K562 (cell line): ENCODE measurements around the gene ZNF575. TPM values are rescaled to one million over a fixed set of nuclear protein-coding genes. Genes with fewer than 3 reads are reported as not detected.
A peak's percentile ranks its signal among the peaks of the same experiment; 100 is the strongest.

Experiments used
- BCOR ChIP-seq: fragments of 450-650 bp; IDR thresholded peaks from 2 replicates; pipeline ENCODE4 v1.6.1; 2016
- CC2D1A ChIP-seq: fragments of 450-650 bp; IDR thresholded peaks from 2 replicates; pipeline ENCODE4 v1.6.1; 2017; ENCODE audit warnings: mild to moderate bottlenecking
- DDX20 ChIP-seq: fragments of 450-650 bp; IDR thresholded peaks from 2 replicates; pipeline ENCODE4 v1.6.1; 2016; ENCODE audit warnings: missing genetic modification characterization, low read depth, mild to moderate bottlenecking, missing compliant biosample characterization, moderate library complexity
- IFI16 ChIP-seq: fragments of 250-450 bp; sonication (Bioruptor Pico); IDR thresholded peaks from 2 replicates; pipeline ENCODE4 v2.1.2; 2022; ENCODE audit warnings: mild to moderate bottlenecking, inconsistent platforms
- KDM2B ChIP-seq: fragments of 250-450 bp; sonication (Bioruptor Pico); IDR thresholded peaks from 2 replicates; pipeline ENCODE4 v1.8.0; 2021; ENCODE audit warnings: mild to moderate bottlenecking, moderate library complexity
- KLF16 ChIP-seq: IDR thresholded peaks from 2 replicates; pipeline ENCODE4 v1.6.1; 2016; ENCODE audit warnings: antibody characterized with exemption
- MAZ ChIP-seq, 2 experiments: fragments of 450-650 bp in 1 of 2; sonication (generic) in 1 of 2; formaldehyde crosslinking; IDR thresholded peaks in 1 of 2; conservative IDR thresholded peaks in 1 of 2; 2 replicates each; pipeline versions ENCODE4 v1.4.0 to v1.5.0; 2020; ENCODE audit warnings: mild to moderate bottlenecking in 1 of 2, missing genetic modification reagents in 1 of 2
- MCM5 ChIP-seq: fragments of 450-650 bp; IDR thresholded peaks from 2 replicates; pipeline ENCODE4 v1.6.1; 2016; ENCODE audit warnings: low read depth
- NFIX ChIP-seq: fragments of 250-450 bp; sonication (Bioruptor Pico); IDR thresholded peaks from 2 replicates; pipeline ENCODE4 v1.4.0; 2020; ENCODE audit warnings: low read depth, mild to moderate bottlenecking, moderate library complexity
- PCBP1 ChIP-seq: fragments of 200-400 bp; formaldehyde crosslinking; IDR thresholded peaks from 2 replicates; pipeline ENCODE4 v1.6.1; 2018; ENCODE audit warnings: mild to moderate bottlenecking, low read depth, low read length; ENCODE audit not compliant: poor library complexity, severe bottlenecking
- RNF2 ChIP-seq: sonication (generic); IDR thresholded peaks from 2 replicates; pipeline ENCODE4 v1.6.1; 2016
- RUNX1 ChIP-seq: sonication (generic); IDR thresholded peaks from 2 replicates; pipeline ENCODE4 v1.6.1; 2016; ENCODE audit warnings: antibody characterized with exemption, low read depth
- TCF3 ChIP-seq: sonication (generic); formaldehyde crosslinking; IDR thresholded peaks from 2 replicates; pipeline ENCODE4 v1.4.0; 2020; ENCODE audit warnings: mild to moderate bottlenecking, missing genetic modification reagents
- ZNF639 ChIP-seq, 2 experiments: fragments of 200-800 bp in 1 of 2; sonication (Bioruptor generic) in 1 of 2; sonication (generic) in 1 of 2; formaldehyde crosslinking in 1 of 2; IDR thresholded peaks in 1 of 2; conservative IDR thresholded peaks in 1 of 2; 2 replicates each; pipeline versions ENCODE4 v1.5.0 to v1.6.1; 2016 to 2020; ENCODE audit warnings: missing compliant biosample characterization in 1 of 2, missing genetic modification characterization in 1 of 2, missing genetic modification reagents in 1 of 2
- ZNF668 ChIP-seq: fragments of 250-450 bp; sonication (Bioruptor Pico); IDR thresholded peaks from 2 replicates; pipeline ENCODE4 v1.8.0; 2022; ENCODE audit warnings: mild to moderate bottlenecking, inconsistent platforms
- polyA plus RNA-seq, 8 experiments: library from polyadenylated mRNA; depleted of rRNA in 4 of 8; stranded (reverse) in 5 of 8; unstranded in 3 of 8; fragments of >200 nt; fragmentation: Nextera tagmentation in 2 of 8; fragmentation: Illumina TruSeq in 1 of 8; extraction: Ambion mirVana in 2 of 8; extraction: Trizol in 1 of 8; gene quantifications; 2 replicates each; pipeline versions ENCODE4 v1.2.1 to v1.2.3, GENCODE V29; 2011 to 2014; ENCODE audit warnings: inconsistent platforms in 1 of 8, missing spikeins in 1 of 8
- total RNA-seq, 7 experiments: library from RNA; depleted of rRNA in 6 of 7; stranded (reverse); fragments of >200 nt in 6 of 7; fragmentation: Illumina TruSeq in 2 of 7; extraction: Trizol in 2 of 7; gene quantifications; 2 replicates each; pipeline versions ENCODE4 v1.2.1 to v1.2.3, GENCODE V29; 2011 to 2021; ENCODE audit warnings: low replicate concordance in 1 of 7
- TF ChIP-seq, protein P1 (sequence below): fragments of 450-650 bp; IDR thresholded peaks from 2 replicates; pipeline ENCODE4 v1.7.0; 2016; ENCODE audit warnings: borderline replicate concordance
- TF ChIP-seq, protein P2 (sequence below), 2 experiments: fragments of 450-650 bp; conservative IDR thresholded peaks; 2 replicates each; pipeline ENCODE4 v1.6.1; 2017; ENCODE audit warnings: mild to moderate bottlenecking in 2 of 2, moderate library complexity in 2 of 2
- TF ChIP-seq, protein P3 (sequence below): fragments of 200-800 bp; sonication (Bioruptor generic); IDR thresholded peaks from 2 replicates; pipeline ENCODE4 v1.6.1; 2016; ENCODE audit warnings: missing genetic modification characterization, missing compliant biosample characterization

Gene ZNF575
- total and polyA plus RNA-seq, 9 of the 15 experiments (the other 6 are each of a cell fraction or from before 2014, with no cell fraction given), result 0.20 to 0.98 (median 0.32) TPM; not detected in 6

DNA sequence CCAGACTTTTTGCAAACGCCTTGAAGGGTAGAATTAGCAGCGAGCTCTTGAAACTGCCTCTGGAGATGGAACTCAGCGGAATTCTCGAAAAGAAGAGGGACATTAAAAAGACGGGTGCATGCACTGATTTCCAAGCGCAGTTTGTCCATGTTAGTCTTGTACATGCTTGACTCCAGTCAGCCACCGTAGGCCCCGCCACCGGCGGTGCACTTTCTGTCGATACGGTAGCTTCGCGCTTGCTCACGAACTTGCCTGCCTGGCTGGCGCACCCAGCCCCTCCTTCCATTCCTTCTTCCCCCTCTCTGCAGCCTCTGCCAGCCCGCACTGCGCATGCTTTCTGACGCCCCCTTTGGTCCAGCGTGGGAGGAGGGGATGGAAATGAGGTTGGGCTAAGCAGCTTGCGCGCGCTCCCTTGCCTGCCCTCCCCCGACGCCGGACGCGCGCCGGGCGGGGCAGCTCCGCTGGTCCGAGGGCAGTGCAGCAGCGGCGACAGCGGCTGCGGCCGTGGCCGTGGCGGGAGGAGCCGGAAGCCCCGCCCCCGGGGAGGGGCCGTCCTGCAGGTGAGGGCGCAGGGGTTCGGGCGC lies at the start of gene ZNF575 (continued):
- peak; percentile 71 to 95 for TF ChIP-seq MAZ (CRISPR knock-in tag; conservative IDR thresholded peaks at IDR 0.05 in 1 of 2, IDR thresholded peaks at IDR 0.05 in 1 of 2)
- no peak for TF ChIP-seq IFI16
- TF ChIP-seq PCBP1, result peak; percentile 64
- TF ChIP-seq RUNX1, result 0 out of 2 replicates have a peak, but pooled peaks have one; percentile 53
- TF ChIP-seq MCM5, result no peak
- TF ChIP-seq RNF2, result peak; percentile 48; the same call in 1 of the 2 replicates
- TF ChIP-seq TCF3, result peak; percentile 21; the same call in 1 of the 2 replicates
- peak in 1 of 2 experiments; percentile 76; a peak in 2 of 4 replicates for TF ChIP-seq ZNF639 (CRISPR knock-in tag; conservative IDR thresholded peaks at IDR 0.05 in 1 of 2, IDR thresholded peaks at IDR 0.05 in 1 of 2)
- TF ChIP-seq BCOR, result no peak
- 0 out of 2 replicates have a peak, but pooled peaks have one; percentile 35 for TF ChIP-seq KLF16
- TF ChIP-seq NFIX, result no peak
- TF ChIP-seq ZNF668, result no peak
- TF ChIP-seq DDX20, result no peak
- TF ChIP-seq KDM2B, result no peak
- TF ChIP-seq, protein P1, sequence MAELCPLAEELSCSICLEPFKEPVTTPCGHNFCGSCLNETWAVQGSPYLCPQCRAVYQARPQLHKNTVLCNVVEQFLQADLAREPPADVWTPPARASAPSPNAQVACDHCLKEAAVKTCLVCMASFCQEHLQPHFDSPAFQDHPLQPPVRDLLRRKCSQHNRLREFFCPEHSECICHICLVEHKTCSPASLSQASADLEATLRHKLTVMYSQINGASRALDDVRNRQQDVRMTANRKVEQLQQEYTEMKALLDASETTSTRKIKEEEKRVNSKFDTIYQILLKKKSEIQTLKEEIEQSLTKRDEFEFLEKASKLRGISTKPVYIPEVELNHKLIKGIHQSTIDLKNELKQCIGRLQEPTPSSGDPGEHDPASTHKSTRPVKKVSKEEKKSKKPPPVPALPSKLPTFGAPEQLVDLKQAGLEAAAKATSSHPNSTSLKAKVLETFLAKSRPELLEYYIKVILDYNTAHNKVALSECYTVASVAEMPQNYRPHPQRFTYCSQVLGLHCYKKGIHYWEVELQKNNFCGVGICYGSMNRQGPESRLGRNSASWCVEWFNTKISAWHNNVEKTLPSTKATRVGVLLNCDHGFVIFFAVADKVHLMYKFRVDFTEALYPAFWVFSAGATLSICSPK, result no peak
- TF ChIP-seq, protein P2, sequence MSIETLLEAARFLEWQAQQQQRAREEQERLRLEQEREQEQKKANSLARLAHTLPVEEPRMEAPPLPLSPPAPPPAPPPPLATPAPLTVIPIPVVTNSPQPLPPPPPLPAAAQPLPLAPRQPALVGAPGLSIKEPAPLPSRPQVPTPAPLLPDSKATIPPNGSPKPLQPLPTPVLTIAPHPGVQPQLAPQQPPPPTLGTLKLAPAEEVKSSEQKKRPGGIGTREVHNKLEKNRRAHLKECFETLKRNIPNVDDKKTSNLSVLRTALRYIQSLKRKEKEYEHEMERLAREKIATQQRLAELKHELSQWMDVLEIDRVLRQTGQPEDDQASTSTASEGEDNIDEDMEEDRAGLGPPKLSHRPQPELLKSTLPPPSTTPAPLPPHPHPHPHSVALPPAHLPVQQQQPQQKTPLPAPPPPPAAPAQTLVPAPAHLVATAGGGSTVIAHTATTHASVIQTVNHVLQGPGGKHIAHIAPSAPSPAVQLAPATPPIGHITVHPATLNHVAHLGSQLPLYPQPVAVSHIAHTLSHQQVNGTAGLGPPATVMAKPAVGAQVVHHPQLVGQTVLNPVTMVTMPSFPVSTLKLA (conservative IDR thresholded peaks at IDR 0.05), result peak in 1 of 2 experiments; percentile 67; a peak in 2 of 4 replicates
- TF ChIP-seq, protein P3, sequence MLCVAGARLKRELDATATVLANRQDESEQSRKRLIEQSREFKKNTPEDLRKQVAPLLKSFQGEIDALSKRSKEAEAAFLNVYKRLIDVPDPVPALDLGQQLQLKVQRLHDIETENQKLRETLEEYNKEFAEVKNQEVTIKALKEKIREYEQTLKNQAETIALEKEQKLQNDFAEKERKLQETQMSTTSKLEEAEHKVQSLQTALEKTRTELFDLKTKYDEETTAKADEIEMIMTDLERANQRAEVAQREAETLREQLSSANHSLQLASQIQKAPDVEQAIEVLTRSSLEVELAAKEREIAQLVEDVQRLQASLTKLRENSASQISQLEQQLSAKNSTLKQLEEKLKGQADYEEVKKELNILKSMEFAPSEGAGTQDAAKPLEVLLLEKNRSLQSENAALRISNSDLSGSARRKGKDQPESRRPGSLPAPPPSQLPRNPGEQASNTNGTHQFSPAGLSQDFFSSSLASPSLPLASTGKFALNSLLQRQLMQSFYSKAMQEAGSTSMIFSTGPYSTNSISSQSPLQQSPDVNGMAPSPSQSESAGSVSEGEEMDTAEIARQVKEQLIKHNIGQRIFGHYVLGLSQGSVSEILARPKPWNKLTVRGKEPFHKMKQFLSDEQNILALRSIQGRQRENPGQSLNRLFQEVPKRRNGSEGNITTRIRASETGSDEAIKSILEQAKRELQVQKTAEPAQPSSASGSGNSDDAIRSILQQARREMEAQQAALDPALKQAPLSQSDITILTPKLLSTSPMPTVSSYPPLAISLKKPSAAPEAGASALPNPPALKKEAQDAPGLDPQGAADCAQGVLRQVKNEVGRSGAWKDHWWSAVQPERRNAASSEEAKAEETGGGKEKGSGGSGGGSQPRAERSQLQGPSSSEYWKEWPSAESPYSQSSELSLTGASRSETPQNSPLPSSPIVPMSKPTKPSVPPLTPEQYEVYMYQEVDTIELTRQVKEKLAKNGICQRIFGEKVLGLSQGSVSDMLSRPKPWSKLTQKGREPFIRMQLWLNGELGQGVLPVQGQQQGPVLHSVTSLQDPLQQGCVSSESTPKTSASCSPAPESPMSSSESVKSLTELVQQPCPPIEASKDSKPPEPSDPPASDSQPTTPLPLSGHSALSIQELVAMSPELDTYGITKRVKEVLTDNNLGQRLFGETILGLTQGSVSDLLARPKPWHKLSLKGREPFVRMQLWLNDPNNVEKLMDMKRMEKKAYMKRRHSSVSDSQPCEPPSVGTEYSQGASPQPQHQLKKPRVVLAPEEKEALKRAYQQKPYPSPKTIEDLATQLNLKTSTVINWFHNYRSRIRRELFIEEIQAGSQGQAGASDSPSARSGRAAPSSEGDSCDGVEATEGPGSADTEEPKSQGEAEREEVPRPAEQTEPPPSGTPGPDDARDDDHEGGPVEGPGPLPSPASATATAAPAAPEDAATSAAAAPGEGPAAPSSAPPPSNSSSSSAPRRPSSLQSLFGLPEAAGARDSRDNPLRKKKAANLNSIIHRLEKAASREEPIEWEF (CRISPR knock-in tag), result no peak
- TF ChIP-seq CC2D1A, result no peak
